ENCODE data around the gene CRAT. TPM values are rescaled to one million over a fixed set of nuclear protein-coding genes. Genes with fewer than 3 reads are reported as not detected.

The CRAT gene
- total and polyA plus RNA-seq, 8 donors, result 13.0 to 92.2 (median 29.2) TPM

DNA sequence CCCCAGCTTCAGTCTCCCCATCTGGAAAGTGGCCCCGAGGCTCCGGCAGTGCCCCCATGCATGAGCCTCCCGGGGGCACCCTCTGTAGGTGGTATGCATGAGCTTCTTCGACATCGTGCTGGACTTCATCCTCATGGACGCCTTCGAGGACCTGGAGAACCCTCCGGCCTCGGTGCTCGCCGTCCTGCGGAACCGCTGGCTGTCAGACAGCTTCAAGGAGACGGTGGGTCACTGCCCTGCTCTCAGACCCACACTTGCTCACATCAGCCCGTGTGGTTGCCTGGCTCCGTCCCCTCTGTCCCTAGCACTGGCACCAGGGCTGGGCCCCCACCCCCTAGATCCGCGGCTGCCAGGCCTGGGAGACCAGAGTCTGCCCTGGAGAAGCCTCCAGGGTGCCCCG, 42.5 kb downstream of the CRAT start:
- 80 to 95% (median 93%) methylated on average over 13 to 19 of the region's 19 CpGs for WGBS, 5 donors
- TF ChIP-seq, protein P1, sequence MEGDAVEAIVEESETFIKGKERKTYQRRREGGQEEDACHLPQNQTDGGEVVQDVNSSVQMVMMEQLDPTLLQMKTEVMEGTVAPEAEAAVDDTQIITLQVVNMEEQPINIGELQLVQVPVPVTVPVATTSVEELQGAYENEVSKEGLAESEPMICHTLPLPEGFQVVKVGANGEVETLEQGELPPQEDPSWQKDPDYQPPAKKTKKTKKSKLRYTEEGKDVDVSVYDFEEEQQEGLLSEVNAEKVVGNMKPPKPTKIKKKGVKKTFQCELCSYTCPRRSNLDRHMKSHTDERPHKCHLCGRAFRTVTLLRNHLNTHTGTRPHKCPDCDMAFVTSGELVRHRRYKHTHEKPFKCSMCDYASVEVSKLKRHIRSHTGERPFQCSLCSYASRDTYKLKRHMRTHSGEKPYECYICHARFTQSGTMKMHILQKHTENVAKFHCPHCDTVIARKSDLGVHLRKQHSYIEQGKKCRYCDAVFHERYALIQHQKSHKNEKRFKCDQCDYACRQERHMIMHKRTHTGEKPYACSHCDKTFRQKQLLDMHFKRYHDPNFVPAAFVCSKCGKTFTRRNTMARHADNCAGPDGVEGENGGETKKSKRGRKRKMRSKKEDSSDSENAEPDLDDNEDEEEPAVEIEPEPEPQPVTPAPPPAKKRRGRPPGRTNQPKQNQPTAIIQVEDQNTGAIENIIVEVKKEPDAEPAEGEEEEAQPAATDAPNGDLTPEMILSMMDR (IDR thresholded peaks at IDR 0.05), result no peak
- TF ChIP-seq EP300 (IDR thresholded peaks at IDR 0.05) (no peak), POLR2AphosphoS5 (IDR thresholded peaks at IDR 0.05) (no peak), POLR2A (IDR thresholded peaks at IDR 0.05) (no peak)
- H3K27me3 ChIP-seq, result no peaks in the 10 kb centered on the region
- peak overlapping the region in 4 of 5 donors; percentile 81 to 88 (median 84) for H3K27ac ChIP-seq
- peaks cover 20 to 43% (median 35%) of the 10 kb centered on the region in 4 donors for H3K4me1 ChIP-seq
- intact Hi-C loops (cut with DNase I; ENCODE audit: low total_unique reads), result no loop called here
- DNase-seq, result no peak
- H3K4me3 ChIP-seq, result no peak overlapping the region
- H3K36me3 ChIP-seq, result peaks cover 39 to 83% (median 78%) of the 10 kb centered on the region in 4 donors
- H3K9me3 ChIP-seq, result no peaks in the 10 kb centered on the region

DNA sequence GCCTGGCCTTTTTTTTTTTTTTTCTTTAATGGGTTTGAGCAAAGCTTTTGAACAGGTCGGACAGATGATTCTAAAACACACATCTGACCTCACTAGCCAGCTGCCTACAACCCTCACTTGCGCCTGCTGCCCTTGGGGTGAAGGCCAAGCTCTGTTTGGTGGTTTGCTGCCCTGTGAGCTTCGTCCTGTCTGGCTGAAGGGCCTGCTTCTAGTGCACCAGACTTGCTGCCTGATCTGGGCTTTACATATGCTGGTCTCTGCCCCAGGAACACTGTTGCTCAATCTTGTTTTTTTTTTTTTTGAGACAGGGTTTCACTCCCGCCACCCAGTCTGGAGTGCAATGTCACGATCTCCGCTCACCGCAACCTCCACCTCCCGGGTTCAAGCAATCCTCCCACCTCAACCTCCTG, 46.1 kb downstream of the CRAT start:
- DNase-seq, result no peak
- H3K4me1 ChIP-seq, result peaks cover 10 to 17% (median 16%) of the 10 kb centered on the region in 4 donors
- 92 to 97% (median 96%) methylated on average over 8 of the region's 8 CpGs for WGBS, 5 donors
- intact Hi-C loops (cut with DNase I; ENCODE audit: low total_unique reads), result no loop called here
- peaks cover 70 to 97% (median 92%) of the 10 kb centered on the region in 4 donors for H3K36me3 ChIP-seq
- H3K9me3 ChIP-seq, result no peaks in the 10 kb centered on the region
- H3K4me3 ChIP-seq, result no peak overlapping the region
- no peak overlapping the region for H3K27ac ChIP-seq
- H3K27me3 ChIP-seq, result no peaks in the 10 kb centered on the region
- TF ChIP-seq EP300 (IDR thresholded peaks at IDR 0.05) (no peak), POLR2AphosphoS5 (IDR thresholded peaks at IDR 0.05) (no peak), POLR2A (IDR thresholded peaks at IDR 0.05) (no peak)
- TF ChIP-seq, protein P1 (IDR thresholded peaks at IDR 0.05), result no peak

DNA sequence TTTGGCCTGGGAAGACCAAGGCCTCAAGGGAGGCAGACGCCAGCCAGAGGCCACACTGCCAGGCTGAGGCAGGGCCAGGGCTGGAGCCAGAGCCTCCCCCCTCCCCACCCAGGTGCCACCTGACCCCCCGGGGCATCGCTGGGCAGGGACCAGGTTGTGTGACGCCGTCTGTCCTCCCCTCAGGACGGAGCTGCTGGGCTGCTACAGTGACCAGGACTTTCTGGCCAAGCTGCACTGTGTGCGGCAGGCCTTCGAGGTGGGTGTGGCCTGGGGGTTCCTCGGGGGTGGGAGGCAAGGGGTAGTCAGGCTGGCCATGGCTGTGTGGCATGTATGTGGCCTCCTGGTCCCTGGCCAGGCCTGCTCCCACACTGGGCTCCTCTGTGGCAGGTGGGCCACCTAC, 47.5 kb downstream of the CRAT start:
- Histone ChIP-seq H3K9me3 (no peaks in the 10 kb centered on the region), H3K27ac (no peak overlapping the region), H3K27me3 (no peaks in the 10 kb centered on the region), H3K36me3 (peaks cover 64 to 95% (median 90%) of the 10 kb centered on the region in 4 donors), H3K4me1 (peaks cover 0 to 2% (median 2%) of the 10 kb centered on the region in 4 donors), H3K4me3 (no peak overlapping the region)
- WGBS, 5 donors, result 81 to 100% (median 93%) methylated on average over 4 to 9 of the region's 9 CpGs
- intact Hi-C loops (cut with DNase I; ENCODE audit: low total_unique reads), result no loop called here
- DNase-seq, result no peak
- TF ChIP-seq EP300 (IDR thresholded peaks at IDR 0.05), result no peak
- no peak for TF ChIP-seq POLR2AphosphoS5 (IDR thresholded peaks at IDR 0.05)
- no peak for TF ChIP-seq POLR2A (IDR thresholded peaks at IDR 0.05)
- TF ChIP-seq, protein P1 (IDR thresholded peaks at IDR 0.05), result no peak

DNA sequence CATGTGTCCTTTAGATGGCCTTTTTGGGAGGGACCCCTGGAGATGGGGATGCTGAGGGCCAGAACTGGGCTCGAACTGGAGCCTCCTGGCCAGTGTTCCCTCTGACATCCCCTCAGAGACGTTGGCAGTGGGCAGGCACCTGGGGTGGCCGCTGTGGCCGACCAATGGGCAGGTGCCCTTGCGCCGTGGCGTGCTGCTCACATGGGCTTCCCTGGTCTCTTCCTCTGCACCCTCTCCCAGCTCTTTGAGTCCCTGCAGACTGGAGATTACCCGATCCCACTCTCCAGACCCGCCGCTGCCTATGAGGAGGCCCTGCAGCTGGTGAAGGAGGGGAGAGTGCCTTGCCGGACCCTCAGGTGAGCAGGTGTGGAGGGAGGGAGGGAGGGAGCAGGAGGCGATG, 49.6 kb downstream of the CRAT start:
- Histone ChIP-seq H3K36me3 (peaks cover 59 to 98% (median 93%) of the 10 kb centered on the region in 4 donors), H3K27me3 (no peaks in the 10 kb centered on the region), H3K27ac (no peak overlapping the region), H3K9me3 (no peaks in the 10 kb centered on the region), H3K4me1 (no peaks in the 10 kb centered on the region), H3K4me3 (no peak overlapping the region)
- DNase-seq, result no peak
- 94 to 97% (median 96%) methylated on average over 12 of the region's 12 CpGs for WGBS, 5 donors
- no peak for TF ChIP-seq POLR2A (IDR thresholded peaks at IDR 0.05)
- TF ChIP-seq, protein P1 (IDR thresholded peaks at IDR 0.05), result no peak
- no peak for TF ChIP-seq POLR2AphosphoS5 (IDR thresholded peaks at IDR 0.05)
- TF ChIP-seq EP300 (IDR thresholded peaks at IDR 0.05), result no peak
- intact Hi-C loops (cut with DNase I; ENCODE audit: low total_unique reads), result no loop called here

All from stomach (tissue), 9 donors.